ENCODE measurements around the gene MAPK8.

The MAPK8 gene

GRCh38 chr10:48353246-48353645 lies 46.8 kb downstream of the MAPK8 start:
- no peak for TF ChIP-seq EP300 (IDR thresholded peaks at IDR 0.05; ENCODE audit: borderline replicate concordance)
- TF ChIP-seq, protein P1, sequence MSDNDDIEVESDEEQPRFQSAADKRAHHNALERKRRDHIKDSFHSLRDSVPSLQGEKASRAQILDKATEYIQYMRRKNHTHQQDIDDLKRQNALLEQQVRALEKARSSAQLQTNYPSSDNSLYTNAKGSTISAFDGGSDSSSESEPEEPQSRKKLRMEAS (IDR thresholded peaks at IDR 0.05): no peak
- no peak for TF ChIP-seq TEAD4 (IDR thresholded peaks at IDR 0.05)
- no peak for TF ChIP-seq REST (IDR thresholded peaks at IDR 0.05; ENCODE audit: low read depth)
- no peak for TF ChIP-seq CREB1 (IDR thresholded peaks at IDR 0.05; ENCODE audit: low read depth)
- no peak for TF ChIP-seq NFIC (IDR thresholded peaks at IDR 0.05)
- no peak for TF ChIP-seq TCF12 (IDR thresholded peaks at IDR 0.05; ENCODE audit: low read depth)
- TF ChIP-seq EGR1 (IDR thresholded peaks at IDR 0.05): no peak
- no peak for TF ChIP-seq YY1 (IDR thresholded peaks at IDR 0.05; ENCODE audit: low read depth)
- TF ChIP-seq RAD21 (IDR thresholded peaks at IDR 0.05; ENCODE audit: low read depth): no peak
- no peak for TF ChIP-seq CEBPB (IDR thresholded peaks at IDR 0.05)
- TF ChIP-seq FOXM1 (IDR thresholded peaks at IDR 0.05; ENCODE audit: borderline replicate concordance, low read depth): no peak
- no peak for TF ChIP-seq TAF1 (IDR thresholded peaks at IDR 0.05; ENCODE audit: low read depth)

- TF ChIP-seq TEAD4 (IDR thresholded peaks at IDR 0.05): no peak
- TF ChIP-seq TCF12 (IDR thresholded peaks at IDR 0.05; ENCODE audit: low read depth): no peak
- TF ChIP-seq EGR1 (IDR thresholded peaks at IDR 0.05): no peak
- no peak for TF ChIP-seq USF1 (IDR thresholded peaks at IDR 0.05)
- TF ChIP-seq ZBTB7A (IDR thresholded peaks at IDR 0.05; ENCODE audit: low read depth): no peak
These were observed 51.2 kb downstream of the MAPK8 start for GRCh38 chr10:48357631-48358030.

DNA sequence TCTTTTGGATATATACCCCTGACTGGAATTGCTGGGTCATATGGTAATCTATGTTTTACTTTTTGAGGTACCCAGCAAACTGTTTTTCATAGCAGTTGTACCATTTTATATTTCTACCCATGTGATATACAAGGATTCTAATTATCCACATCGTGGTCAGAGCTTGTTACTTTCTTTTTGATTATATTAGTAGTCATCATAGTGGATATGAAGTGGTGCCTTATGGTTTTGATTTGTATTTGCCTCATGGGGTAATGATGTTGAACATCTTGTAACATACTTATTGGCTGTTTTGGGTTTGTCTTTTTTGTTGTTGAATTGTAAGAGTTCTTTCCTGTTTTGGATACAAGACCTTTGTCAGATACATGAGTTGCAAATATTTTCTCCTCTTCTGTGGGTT lies 51.7 kb downstream of the MAPK8 start:
- TF ChIP-seq EGR1 (IDR thresholded peaks at IDR 0.05) (no peak), ZBTB7A (IDR thresholded peaks at IDR 0.05; ENCODE audit: low read depth) (no peak), TCF12 (IDR thresholded peaks at IDR 0.05; ENCODE audit: low read depth) (no peak)

- TF ChIP-seq YY1 (IDR thresholded peaks at IDR 0.05; ENCODE audit: low read depth) (no peak), USF1 (IDR thresholded peaks at IDR 0.05) (no peak), EGR1 (IDR thresholded peaks at IDR 0.05) (no peak), EP300 (IDR thresholded peaks at IDR 0.05; ENCODE audit: borderline replicate concordance) (no peak), CREB1 (IDR thresholded peaks at IDR 0.05; ENCODE audit: low read depth) (no peak), TEAD4 (IDR thresholded peaks at IDR 0.05) (no peak), FOXM1 (IDR thresholded peaks at IDR 0.05; ENCODE audit: borderline replicate concordance, low read depth) (no peak), ZBTB7A (IDR thresholded peaks at IDR 0.05; ENCODE audit: low read depth) (no peak), NFIC (IDR thresholded peaks at IDR 0.05) (no peak), TCF12 (IDR thresholded peaks at IDR 0.05; ENCODE audit: low read depth) (no peak), CEBPB (IDR thresholded peaks at IDR 0.05) (no peak), TAF1 (IDR thresholded peaks at IDR 0.05; ENCODE audit: low read depth) (no peak), REST (IDR thresholded peaks at IDR 0.05; ENCODE audit: low read depth) (no peak), RAD21 (IDR thresholded peaks at IDR 0.05; ENCODE audit: low read depth) (no peak)
- TF ChIP-seq, protein P1 (IDR thresholded peaks at IDR 0.05): no peak
These were observed 52.4 kb downstream of the MAPK8 start for GRCh38 chr10:48358838-48359237.

- TF ChIP-seq, protein P1 (IDR thresholded peaks at IDR 0.05): no peak
- no peak for TF ChIP-seq FOXM1 (IDR thresholded peaks at IDR 0.05; ENCODE audit: borderline replicate concordance, low read depth)
- no peak for TF ChIP-seq CEBPB (IDR thresholded peaks at IDR 0.05)
- no peak for TF ChIP-seq USF1 (IDR thresholded peaks at IDR 0.05)
- no peak for TF ChIP-seq EGR1 (IDR thresholded peaks at IDR 0.05)
- TF ChIP-seq TAF1 (IDR thresholded peaks at IDR 0.05; ENCODE audit: low read depth): no peak
- no peak for TF ChIP-seq NFIC (IDR thresholded peaks at IDR 0.05)
- TF ChIP-seq CREB1 (IDR thresholded peaks at IDR 0.05; ENCODE audit: low read depth): no peak
These were observed 54.7 kb downstream of the MAPK8 start for GRCh38 chr10:48361176-48361575.

All from Ishikawa (cell line).